CD14-positive monocyte (primary cell): ENCODE results near the gene ADAM19. TPM values are rescaled to one million over a fixed set of nuclear protein-coding genes. Genes with fewer than 3 reads are reported as not detected.

ENCODE experiments used
- DNase-seq, 3 donors: peaks; one replicate each; pipeline ENCODE4 v3.0.0-alpha.2; 2011 to 2022
- H2AFZ ChIP-seq: 2 replicates; pipeline ENCODE4 v1.6.0; 2012; ENCODE audit warnings: mild to moderate bottlenecking, low read depth, low read length, inconsistent platforms; ENCODE audit not compliant: insufficient read depth, poor library complexity, severe bottlenecking
- H3K27ac ChIP-seq, 2 donors: 1 replicate in 1 of 2; 2 replicates in 1 of 2; pipeline ENCODE4 v1.5.1; 2012 to 2013; ENCODE audit warnings: low read length in 2 of 2, control low read depth in 1 of 2, inconsistent platforms in 1 of 2, low read depth in 1 of 2, mild to moderate bottlenecking in 1 of 2
- H3K27me3 ChIP-seq, 2 donors: one replicate each; pipeline versions ENCODE4 v1.6.0 to v1.6.1; 2011 to 2013; ENCODE audit warnings: low read length in 2 of 2; ENCODE audit not compliant: control insufficient read depth in 2 of 2, insufficient read depth in 2 of 2
- H3K36me3 ChIP-seq, 2 donors: replicated peaks in 1 of 2; 1 replicate in 1 of 2; 2 replicates in 1 of 2; pipeline versions ENCODE4 v1.5.1 to v1.6.1; 2012 to 2013; ENCODE audit warnings: low read length in 2 of 2, control low read depth in 1 of 2, inconsistent platforms in 1 of 2, mild to moderate bottlenecking in 1 of 2; ENCODE audit not compliant: insufficient read depth in 2 of 2, control insufficient read depth in 1 of 2
- H3K4me1 ChIP-seq, 2 donors: 1 replicate in 1 of 2; 2 replicates in 1 of 2; pipeline versions ENCODE4 v1.5.1 to v1.6.1; 2012 to 2013; ENCODE audit warnings: low read length in 2 of 2, control low read depth in 1 of 2, inconsistent platforms in 1 of 2, mild to moderate bottlenecking in 1 of 2, moderate library complexity in 1 of 2; ENCODE audit not compliant: insufficient read depth in 2 of 2, control insufficient read depth in 1 of 2
- H3K4me2 ChIP-seq: replicated peaks from 2 replicates; pipeline ENCODE3; 2012; ENCODE audit warnings: low read length, moderate library complexity, mild to moderate bottlenecking; ENCODE audit not compliant: poor library complexity, severe bottlenecking; ENCODE audit errors: extremely low read depth
- H3K4me3 ChIP-seq, 3 experiments: fragments of 200-600 bp in 1 of 3; sonication (generic) in 1 of 3; replicated peaks in 1 of 3; 1 replicate in 2 of 3; 2 replicates in 1 of 3; pipeline ENCODE4 v1.5.1; 2011 to 2013; ENCODE audit warnings: low read length in 3 of 3, mild to moderate bottlenecking in 3 of 3, control low read depth in 2 of 3, low read depth in 2 of 3, inconsistent platforms in 1 of 3, moderate library complexity in 1 of 3
- H3K79me2 ChIP-seq: 2 replicates; pipeline ENCODE4 v1.6.0; 2012; ENCODE audit warnings: mild to moderate bottlenecking, control low read depth, inconsistent platforms, low read length, moderate library complexity; ENCODE audit not compliant: insufficient read depth
- H3K9ac ChIP-seq: 2 replicates; pipeline ENCODE4 v1.6.0; 2017; ENCODE audit warnings: low read length, mild to moderate bottlenecking; ENCODE audit not compliant: insufficient read depth, poor library complexity, severe bottlenecking
- H3K9me3 ChIP-seq, 2 donors: replicated peaks in 1 of 2; 1 replicate in 1 of 2; 2 replicates in 1 of 2; pipeline versions ENCODE4 v1.5.1 to v1.6.1; 2012 to 2013; ENCODE audit warnings: low read length in 2 of 2, control low read depth in 1 of 2; ENCODE audit not compliant: control insufficient read depth in 1 of 2, insufficient read depth in 1 of 2
- H4K20me1 ChIP-seq: 2 replicates; pipeline ENCODE4 v1.6.0; 2012; ENCODE audit warnings: mild to moderate bottlenecking, low read length, control low read depth, moderate library complexity; ENCODE audit not compliant: insufficient read depth
- H3K27ac Mint-ChIP-seq, 7 donors: one replicate each; pipeline ENCODE4 v1.8.0; 2020; ENCODE audit warnings: mild to moderate bottlenecking in 7 of 7, mixed read lengths in 7 of 7, moderate library complexity in 6 of 7, inconsistent platforms in 2 of 7
- H3K27me3 Mint-ChIP-seq, 3 donors: one replicate each; pipeline ENCODE4 v1.8.0; 2021 to 2022; ENCODE audit warnings: low read depth in 3 of 3, mild to moderate bottlenecking in 3 of 3, mixed read lengths in 3 of 3, moderate library complexity in 3 of 3, inconsistent platforms in 1 of 3
- H3K36me3 Mint-ChIP-seq, 2 donors: one replicate each; pipeline ENCODE4 v1.8.0; 2020; ENCODE audit warnings: mixed read lengths in 2 of 2, inconsistent platforms in 1 of 2, mild to moderate bottlenecking in 1 of 2
- H3K4me1 Mint-ChIP-seq: one replicate; pipeline ENCODE4 v1.8.0; 2020; ENCODE audit warnings: mild to moderate bottlenecking, mixed read lengths
- H3K4me3 Mint-ChIP-seq, 2 donors: one replicate each; pipeline ENCODE4 v1.8.0; 2020; ENCODE audit warnings: mild to moderate bottlenecking in 2 of 2, mixed read lengths in 2 of 2, moderate library complexity in 1 of 2
- H3K9me3 Mint-ChIP-seq, 7 donors: one replicate each; pipeline ENCODE4 v1.8.0; 2020 to 2022; ENCODE audit warnings: mixed read lengths in 7 of 7, mild to moderate bottlenecking in 6 of 7, moderate library complexity in 6 of 7, inconsistent platforms in 2 of 7
- CTCF ChIP-seq: fragments of 200-600 bp; IDR thresholded peaks from one replicate; pipeline ENCODE4 v1.8.0; 2022; ENCODE audit warnings: antibody characterized with exemption, mild to moderate bottlenecking
- WGBS: methylation state at CpG from one replicate; pipeline ENCODE4 v1.1.5; 2013; ENCODE audit warnings: missing lambda C conversion rate; ENCODE audit not compliant: insufficient coverage; 5-methylcytosine and 5-hydroxymethylcytosine counted together
- intact Hi-C, 2 donors: fragments of 100-400 bp; cut with micrococcal nuclease; formaldehyde crosslinking; loops; one replicate each; pipeline versions ENCODE4 v1.15.0 to v1.15.1; 2023
- polyA plus RNA-seq, 3 donors: library from polyadenylated mRNA; depleted of rRNA in 1 of 3; unstranded in 2 of 3; stranded (reverse) in 1 of 3; fragments of 300-500 nt in 2 of 3; fragments of >200 nt in 1 of 3; fragmentation: Illumina TruSeq in 2 of 3; gene quantifications; 1 replicate in 2 of 3; 2 replicates in 1 of 3; pipeline ENCODE4 v1.2.3, GENCODE V29; 2012 to 2021

The ADAM19 gene
- polyA plus RNA-seq, 3 donors, result 3.0 to 12.7 (median 6.2) TPM

- no peak for TF ChIP-seq CTCF
- Histone ChIP-seq H3K9ac (no peak overlapping the region), H3K4me1 (peaks cover 54 to 65% of the 10 kb centered on the region in 2 donors), H3K36me3 (no peaks in the 10 kb centered on the region), H3K9me3 (no peaks in the 10 kb centered on the region), H3K27ac (no peak overlapping the region), H3K79me2 (no peaks in the 10 kb centered on the region), H4K20me1 (no peaks in the 10 kb centered on the region), H3K4me3 (no peak overlapping the region), H3K27me3 (no peaks in the 10 kb centered on the region), H3K4me2 (no peak overlapping the region), H2AFZ (no peak overlapping the region)
- peak overlapping the region in 1 of 7 donors; percentile 45 for H3K27ac Mint-ChIP-seq
- peaks cover 0 to 9% (median 3%) of the 10 kb centered on the region in 3 donors for H3K27me3 Mint-ChIP-seq
- no peaks in the 10 kb centered on the region for H3K9me3 Mint-ChIP-seq
- no peak for DNase-seq
- peaks cover 1% of the 10 kb centered on the region in 2 donors for H3K36me3 Mint-ChIP-seq
- no peak overlapping the region for H3K4me3 Mint-ChIP-seq
- no CpG with 5 or more reads among the region's 2 CpGs for WGBS
- H3K4me1 Mint-ChIP-seq, result peaks cover 51% of the 10 kb centered on the region
- intact Hi-C loops, result no loop called here
These were observed 22.9 kb upstream of the ADAM19 start for GRCh38 chr5:157598350-157598936.

GRCh38 chr5:157597277-157597676 lies 21.7 kb upstream of the ADAM19 start:
- Histone ChIP-seq H3K9ac (no peak overlapping the region), H2AFZ (no peak overlapping the region), H3K27me3 (no peaks in the 10 kb centered on the region), H3K36me3 (no peaks in the 10 kb centered on the region), H3K4me2 (no peak overlapping the region), H4K20me1 (no peaks in the 10 kb centered on the region), H3K4me3 (no peak overlapping the region), H3K4me1 (peaks cover 52 to 65% of the 10 kb centered on the region in 2 donors), H3K9me3 (no peaks in the 10 kb centered on the region), H3K79me2 (no peaks in the 10 kb centered on the region), H3K27ac (no peak overlapping the region)
- Mint-ChIP-seq H3K36me3 (peaks cover 1 to 3% of the 10 kb centered on the region in 2 donors), H3K27ac (no peak overlapping the region), H3K9me3 (no peaks in the 10 kb centered on the region), H3K4me1 (peaks cover 50% of the 10 kb centered on the region), H3K4me3 (no peak overlapping the region), H3K27me3 (peaks cover 0 to 8% (median 2%) of the 10 kb centered on the region in 3 donors)
- WGBS, result no CpG with 5 or more reads among the region's 1 CpG
- DNase-seq, result no peak
- TF ChIP-seq CTCF, result no peak
- intact Hi-C loops, result loop anchor here in 1 of 2 donors (2.0 kb wide), 1 partner anchor 26 kb away; no protein-coding TSS in a partner anchor
